Measurements from ENCODE around the gene PPEF2. TPM values are rescaled to one million over a fixed set of nuclear protein-coding genes. Genes with fewer than 3 reads are reported as not detected.
"Not testable (repeated sequence)": the region's sequence is repeated elsewhere in the genome, so short reads cannot be mapped to it uniquely, and the experiment has no call there.

The PPEF2 gene
- total and polyA plus RNA-seq, 2 experiments from 2014 or later: not detected

- peaks cover 24% of the 10 kb centered on the region for H3F3A ChIP-seq (ENCODE audit: insufficient read depth)
- DNase-seq: peak; percentile 69
- no peaks in the 10 kb centered on the region for H4K20me1 ChIP-seq (ENCODE audit: insufficient read depth)
- TF ChIP-seq EZH2phosphoT487 (IDR thresholded peaks at IDR 0.05; ENCODE audit: insufficient read depth, low read depth) (no peak), EZH2 (IDR thresholded peaks at IDR 0.05; ENCODE audit: insufficient read depth, poor library complexity, severe bottlenecking) (no peak)
- peak overlapping the region; percentile 62 for H3K27ac ChIP-seq
- H2AFZ ChIP-seq: peak overlapping the region; percentile 55; the same call in 1 of the 2 replicates
- H3K4me3 ChIP-seq: no peak overlapping the region
- no peaks in the 10 kb centered on the region for H3K27me3 ChIP-seq (replicated peaks; ENCODE audit: insufficient read depth)
- in situ Hi-C loops (cut with MboI): no loop called here
- no peaks in the 10 kb centered on the region for H3K79me2 ChIP-seq (ENCODE audit: insufficient read depth)
- peaks cover 35% of the 10 kb centered on the region for H3K4me1 ChIP-seq (ENCODE audit: insufficient read depth)
- 59 to 61% methylated on average over 4 of the region's 4 CpGs for WGBS, 2 experiments (ENCODE audit: low coverage in 1 of 2, low lambda C conversion rate in 2 of 2, missing lambda C conversion rate in 2 of 2)
- no peaks in the 10 kb centered on the region for H3K36me3 ChIP-seq (ENCODE audit: low read depth)
- H3K9ac ChIP-seq: peak overlapping the region; percentile 26; the same call in 1 of the 2 replicates
- no peaks in the 10 kb centered on the region for H3K9me2 ChIP-seq (ENCODE audit: insufficient read depth)
- H3K4me2 ChIP-seq (ENCODE audit: unreplicated experiment): peak overlapping the region; percentile 31
- no peaks in the 10 kb centered on the region for H3K9me3 ChIP-seq (ENCODE audit: low read depth)
These were observed 53.4 kb downstream of the PPEF2 start for GRCh38 chr4:75848891-75849290.

- in situ Hi-C loops (cut with MboI); H3K4me3 ChIP-seq; H3K9me2 ChIP-seq (ENCODE audit: insufficient read depth); H3K79me2 ChIP-seq (ENCODE audit: insufficient read depth); H3K36me3 ChIP-seq (ENCODE audit: low read depth); H3K27me3 ChIP-seq (replicated peaks; ENCODE audit: insufficient read depth); H3K9me3 ChIP-seq (ENCODE audit: low read depth); H4K20me1 ChIP-seq (ENCODE audit: insufficient read depth): not testable (repeated sequence)
- H3K9ac ChIP-seq: peak overlapping the region; percentile 26; the same call in 1 of the 2 replicates
- peak overlapping the region; percentile 55 for H2AFZ ChIP-seq
- H3F3A ChIP-seq (ENCODE audit: insufficient read depth): peaks cover 28% of the 10 kb centered on the region
- peak overlapping the region; percentile 31 for H3K4me2 ChIP-seq (ENCODE audit: unreplicated experiment)
- DNase-seq: peak; percentile 91
- H3K27ac ChIP-seq: peak overlapping the region; percentile 62
- 25 to 26% methylated on average over 14 of the region's 14 CpGs for WGBS, 2 experiments (ENCODE audit: low coverage in 1 of 2, low lambda C conversion rate in 2 of 2, missing lambda C conversion rate in 2 of 2)
- peaks cover 40% of the 10 kb centered on the region for H3K4me1 ChIP-seq (ENCODE audit: insufficient read depth)
These were observed 54.0 kb downstream of the PPEF2 start for GRCh38 chr4:75848171-75848760.

DNA sequence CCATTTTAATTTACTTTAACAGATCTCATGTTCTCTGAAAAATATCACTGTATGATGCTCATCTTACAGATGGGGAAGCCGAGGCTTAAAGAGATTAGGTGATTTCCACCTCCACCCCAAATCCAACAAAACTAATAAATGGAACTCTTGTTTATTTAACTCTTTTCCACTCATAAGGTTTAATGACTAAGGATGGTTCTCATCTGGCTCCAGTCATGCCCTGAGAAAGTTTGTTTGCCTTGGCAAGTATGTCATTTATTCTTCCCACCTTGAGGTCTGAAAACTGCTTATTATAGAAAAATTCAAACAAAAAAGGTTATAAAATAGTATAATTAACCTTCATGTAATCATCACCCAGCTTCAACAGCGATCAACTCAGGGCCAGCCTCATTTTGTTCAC, 56.3 kb downstream of the PPEF2 start:
- TF ChIP-seq EZH2 (IDR thresholded peaks at IDR 0.05; ENCODE audit: insufficient read depth, poor library complexity, severe bottlenecking) (no peak), EZH2phosphoT487 (IDR thresholded peaks at IDR 0.05; ENCODE audit: insufficient read depth, low read depth) (no peak)
- H3K4me2 ChIP-seq (ENCODE audit: unreplicated experiment): no peak overlapping the region
- H3F3A ChIP-seq (ENCODE audit: insufficient read depth): peaks cover 28% of the 10 kb centered on the region
- peaks cover 40% of the 10 kb centered on the region for H3K4me1 ChIP-seq (ENCODE audit: insufficient read depth)
- no peaks in the 10 kb centered on the region for H3K27me3 ChIP-seq (replicated peaks; ENCODE audit: insufficient read depth)
- DNase-seq: no peak
- no peak overlapping the region for H3K9ac ChIP-seq
- H4K20me1 ChIP-seq (ENCODE audit: insufficient read depth): no peaks in the 10 kb centered on the region
- H3K79me2 ChIP-seq (ENCODE audit: insufficient read depth): no peaks in the 10 kb centered on the region
- no peak overlapping the region for H3K27ac ChIP-seq
- H3K9me3 ChIP-seq (ENCODE audit: low read depth): no peaks in the 10 kb centered on the region
- H3K9me2 ChIP-seq (ENCODE audit: insufficient read depth): no peaks in the 10 kb centered on the region
- in situ Hi-C loops (cut with MboI): no loop called here
- no peak overlapping the region for H3K4me3 ChIP-seq
- no peaks in the 10 kb centered on the region for H3K36me3 ChIP-seq (ENCODE audit: low read depth)
- WGBS, 2 experiments (ENCODE audit: low coverage in 1 of 2, low lambda C conversion rate in 2 of 2, missing lambda C conversion rate in 2 of 2): 91 to 95% methylated on average over 2 of the region's 2 CpGs
- no peak overlapping the region for H2AFZ ChIP-seq

GRCh38 chr4:75844151-75844662, 58.0 kb downstream of the PPEF2 start:
- Histone ChIP-seq H3K79me2 (ENCODE audit: insufficient read depth) (no peaks in the 10 kb centered on the region), H3K4me1 (ENCODE audit: insufficient read depth) (peaks cover 34% of the 10 kb centered on the region), H3F3A (ENCODE audit: insufficient read depth) (peaks cover 24% of the 10 kb centered on the region), H2AFZ (peak overlapping the region; percentile 43), H4K20me1 (ENCODE audit: insufficient read depth) (no peaks in the 10 kb centered on the region), H3K9me3 (ENCODE audit: low read depth) (no peaks in the 10 kb centered on the region), H3K9ac (peak overlapping the region; percentile 38), H3K9me2 (ENCODE audit: insufficient read depth) (no peaks in the 10 kb centered on the region), H3K27ac (peak overlapping the region; percentile 66), H3K4me2 (ENCODE audit: unreplicated experiment) (peak overlapping the region; percentile 37), H3K4me3 (peak overlapping the region; percentile 38), H3K27me3 (replicated peaks; ENCODE audit: insufficient read depth) (no peaks in the 10 kb centered on the region), H3K36me3 (ENCODE audit: low read depth) (no peaks in the 10 kb centered on the region)
- in situ Hi-C loops (cut with MboI): no loop called here
- no peak for TF ChIP-seq EZH2phosphoT487 (IDR thresholded peaks at IDR 0.05; ENCODE audit: insufficient read depth, low read depth)
- DNase-seq: peak; percentile 80
- 86 to 97% methylated on average over 3 of the region's 3 CpGs for WGBS, 2 experiments (ENCODE audit: low coverage in 1 of 2, low lambda C conversion rate in 2 of 2, missing lambda C conversion rate in 2 of 2)
